HG03520 (cell line): ENCODE results near the gene RNU6-7.

Experiments used
- ATAC-seq: cut with Tn5 transposase; IDR thresholded peaks from one replicate; pipeline ENCODE4 v1.9.1; 2021; ENCODE audit warnings: mild to moderate bottlenecking, moderate library complexity; ENCODE audit not compliant: unreplicated experiment

RNU6-7 gene

DNA sequence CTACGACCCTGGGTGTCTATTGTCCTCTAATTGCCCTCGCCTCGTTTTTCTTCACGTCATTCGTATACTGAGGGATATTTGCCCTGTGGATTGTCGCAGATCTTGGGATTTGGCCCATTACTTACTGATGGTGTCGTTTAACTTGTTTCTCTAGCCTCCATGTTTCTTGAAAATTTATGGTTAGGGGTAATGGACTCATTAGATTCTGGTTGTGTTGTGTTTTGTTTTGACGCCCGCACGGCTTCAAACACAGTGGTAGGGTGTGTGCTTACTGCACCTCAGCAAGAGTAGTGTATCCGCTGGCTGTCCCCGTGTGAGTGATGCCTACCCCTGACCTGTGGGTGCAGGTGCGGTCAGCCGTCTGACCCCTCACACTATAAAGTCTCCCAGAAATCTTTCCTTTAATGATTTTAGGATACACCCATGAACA lies 2.1 kb downstream of the RNU6-7 start:
- ATAC-seq = no peak

DNA sequence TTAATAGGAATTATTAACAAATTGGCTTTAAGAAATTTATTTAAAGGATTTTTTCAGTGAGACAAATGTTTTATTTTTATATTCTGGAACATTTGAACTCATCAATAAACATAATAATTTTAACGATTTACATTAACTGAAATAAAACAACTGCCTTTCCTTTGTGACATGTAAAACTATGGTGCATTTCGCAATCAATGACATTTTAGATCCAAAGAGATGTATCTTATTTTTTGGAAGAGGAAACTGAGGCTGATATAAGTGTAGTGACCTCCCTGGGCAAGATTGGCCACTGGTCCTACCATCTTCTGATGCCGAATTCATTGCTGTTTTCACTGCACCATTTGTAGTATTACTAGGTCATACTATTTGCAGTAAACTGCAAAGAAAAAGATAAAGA lies 3.7 kb downstream of the RNU6-7 start:
- ATAC-seq = no peak

DNA sequence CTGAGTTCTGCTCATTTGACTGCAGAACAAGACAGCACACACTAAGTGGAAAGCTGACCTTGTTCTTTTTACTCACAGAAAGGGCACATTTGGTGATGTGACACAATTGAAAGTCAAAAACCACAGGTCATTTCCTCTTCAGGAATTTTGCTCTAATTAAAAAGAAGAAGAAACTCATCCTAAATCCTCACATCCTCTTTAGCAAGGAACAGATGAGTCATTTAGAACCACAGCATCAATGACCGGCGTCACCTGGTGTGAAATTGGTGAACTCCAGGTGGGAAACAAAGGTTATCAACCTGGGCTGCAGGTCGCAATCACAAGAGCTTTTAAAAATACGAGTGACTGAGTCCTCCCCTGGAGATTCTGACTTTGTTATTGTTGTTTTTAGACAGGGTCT lies 4.1 kb downstream of the RNU6-7 start:
- no peak for ATAC-seq

DNA sequence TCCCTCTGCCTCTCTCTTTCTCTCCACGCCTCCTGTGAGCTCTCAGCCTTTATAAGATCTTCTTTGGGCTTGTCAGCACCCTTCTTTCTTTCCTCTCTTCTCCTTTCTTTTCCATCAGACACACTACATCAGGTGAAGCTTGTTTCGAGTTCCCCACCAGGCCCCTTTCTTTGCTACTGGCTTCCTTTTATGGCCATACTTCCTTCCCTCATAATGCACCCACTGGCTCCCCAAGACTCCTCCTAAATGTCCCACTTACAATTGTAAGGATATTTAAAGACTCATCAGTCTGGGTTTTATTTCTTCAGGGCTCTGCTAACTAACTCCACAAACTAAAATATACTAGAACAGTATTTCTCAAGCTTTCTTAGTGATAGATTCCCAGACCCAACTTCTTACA lies 4.7 kb downstream of the RNU6-7 start:
- no peak for ATAC-seq

DNA sequence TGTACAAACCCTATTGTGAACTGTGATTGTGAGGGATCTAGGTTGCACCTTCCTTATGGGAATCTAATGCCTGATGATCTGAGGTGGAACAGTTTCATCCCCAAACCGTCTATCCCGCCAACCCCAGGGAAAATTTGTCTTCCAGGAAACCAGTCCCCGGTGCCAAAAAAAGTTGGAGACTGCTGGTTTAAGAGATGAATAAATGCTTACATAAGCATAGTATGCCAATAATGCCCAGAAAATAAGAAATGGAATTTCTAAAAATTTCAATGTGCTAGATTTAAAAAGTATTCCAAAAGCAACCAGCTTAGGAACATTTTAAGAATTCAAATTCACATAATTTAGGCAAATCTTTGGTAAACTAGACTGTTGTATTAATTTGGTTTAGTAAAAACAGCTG lies 6.6 kb downstream of the RNU6-7 start:
- no peak for ATAC-seq

DNA sequence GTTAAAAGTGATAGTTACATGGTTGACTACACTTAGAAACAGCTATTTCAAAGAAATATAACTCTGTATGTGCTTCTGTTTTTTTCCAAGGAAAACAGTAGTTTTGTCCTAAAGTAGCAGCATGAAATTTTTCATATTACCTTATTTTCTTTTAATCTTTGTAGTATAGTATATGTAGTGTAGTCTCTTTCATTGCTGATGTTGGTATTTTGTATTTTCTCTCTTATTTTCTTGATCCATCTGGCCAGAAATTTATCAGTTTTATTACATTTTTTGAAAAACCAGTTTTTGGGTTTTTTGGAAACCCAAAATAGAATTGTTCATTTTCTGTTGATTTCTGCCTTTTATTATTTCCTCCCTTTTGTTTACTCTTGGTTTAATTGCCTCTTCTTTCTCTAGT lies 7.6 kb downstream of the RNU6-7 start:
- ATAC-seq = no peak

DNA sequence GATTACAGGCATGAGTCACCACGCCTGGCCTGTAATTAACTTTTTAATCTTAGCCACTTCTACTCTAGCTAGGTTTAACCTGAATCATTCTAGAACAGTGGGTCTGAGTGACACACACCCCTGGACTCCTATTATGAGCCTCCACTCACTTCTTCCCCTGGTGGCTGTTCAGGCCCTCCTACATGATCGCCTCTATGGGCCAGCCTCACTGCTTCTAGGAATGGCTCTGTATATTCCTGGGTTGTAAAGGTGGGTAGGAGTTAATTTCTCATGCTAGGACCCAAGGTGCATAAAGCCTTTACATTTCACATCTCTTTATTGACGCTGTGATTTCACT lies 9.2 kb downstream of the RNU6-7 start:
- ATAC-seq = no peak

DNA sequence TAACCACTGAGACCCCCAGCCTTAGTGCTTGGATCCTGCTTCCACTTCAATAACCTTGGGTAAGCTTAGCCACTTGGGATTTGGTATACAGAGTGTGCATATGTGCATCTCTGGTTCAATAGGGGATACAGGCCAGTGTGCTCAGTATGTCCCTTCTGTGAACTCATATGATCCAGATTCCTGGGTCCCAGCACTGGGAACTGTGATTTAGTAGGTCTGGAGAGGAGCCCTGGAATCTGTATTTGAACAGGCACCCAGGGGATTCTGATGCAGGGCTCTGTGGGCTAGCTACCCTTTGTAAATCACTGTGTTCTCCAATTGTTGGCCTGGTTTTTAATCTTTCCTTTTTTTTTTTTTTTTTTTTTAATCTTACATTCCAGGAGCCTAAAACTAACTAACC lies 11.0 kb downstream of the RNU6-7 start:
- no peak for ATAC-seq

DNA sequence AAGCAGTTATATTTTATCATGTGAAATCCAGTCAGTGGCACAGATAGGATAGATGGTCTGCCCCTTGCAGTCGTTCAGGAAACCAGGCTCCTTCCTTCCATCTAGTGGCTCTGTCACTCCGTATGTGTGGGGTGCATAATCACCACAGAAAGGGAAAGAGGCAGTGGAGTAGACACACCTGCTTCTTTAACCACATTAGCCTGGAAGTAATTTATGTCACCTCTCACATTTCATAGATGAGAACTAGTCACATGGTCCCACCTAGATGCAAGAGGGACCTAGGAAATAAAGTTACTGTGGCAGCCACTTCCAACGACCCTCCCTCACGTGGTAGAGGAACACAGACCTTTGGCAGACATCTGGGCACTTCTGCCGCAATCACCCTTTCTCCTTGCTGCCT lies 15.5 kb downstream of the RNU6-7 start:
- no peak for ATAC-seq

DNA sequence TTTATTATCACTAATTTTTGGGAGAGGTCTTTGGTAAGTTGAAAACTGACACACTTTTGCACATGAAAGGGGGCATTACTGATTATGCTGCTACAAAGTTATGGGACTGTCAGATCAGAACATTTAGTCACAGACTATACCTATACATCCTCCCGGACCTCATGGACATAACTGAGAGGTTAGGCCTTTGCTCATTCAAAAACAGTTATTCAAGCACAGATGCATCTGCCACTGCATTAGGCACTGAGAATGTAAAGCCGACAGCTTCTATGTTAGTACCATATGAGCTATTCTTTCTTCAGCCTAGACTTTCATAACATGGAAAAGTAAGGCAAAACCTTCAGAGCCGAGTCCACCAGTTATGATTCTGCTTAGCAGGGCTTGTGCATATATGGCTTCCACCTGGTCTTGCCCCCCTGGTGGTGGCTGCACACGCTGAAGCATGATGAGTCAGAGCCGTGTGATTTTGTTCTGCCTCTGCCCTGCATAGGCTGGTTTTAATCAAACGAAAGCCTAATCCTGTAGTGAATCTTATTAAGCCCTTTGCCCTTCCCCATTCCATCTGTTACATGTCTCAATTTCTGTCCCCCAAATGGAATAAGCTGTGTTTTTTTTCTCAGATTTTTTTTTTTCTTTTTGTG lies 23.0 kb downstream of the RNU6-7 start:
- ATAC-seq = no peak

DNA sequence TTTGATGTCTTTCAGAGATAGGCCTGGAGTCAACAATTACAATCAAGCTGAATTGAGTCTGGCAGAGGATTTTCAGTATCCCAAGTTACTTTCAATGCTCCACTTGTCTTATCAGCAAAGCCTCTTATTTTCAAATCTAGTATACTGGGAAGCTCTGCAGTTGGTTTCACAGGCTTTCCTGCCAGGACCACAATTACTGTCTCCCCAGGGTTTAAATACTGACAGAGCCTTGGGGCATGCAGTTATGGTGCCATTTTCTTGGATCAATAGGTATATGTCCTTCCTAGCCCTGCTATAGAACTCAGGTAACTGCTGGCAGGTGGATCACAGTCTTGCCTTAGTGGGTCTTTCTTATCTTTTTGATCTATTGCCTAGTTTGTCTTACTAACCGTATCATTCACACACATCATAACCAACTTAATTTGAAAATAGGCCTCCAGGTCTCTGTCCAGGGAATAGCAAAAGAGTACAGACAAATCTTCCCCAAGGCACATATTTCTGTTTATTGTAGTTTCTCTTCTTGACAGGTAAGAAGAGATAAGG lies 23.6 kb downstream of the RNU6-7 start:
- no peak for ATAC-seq

DNA sequence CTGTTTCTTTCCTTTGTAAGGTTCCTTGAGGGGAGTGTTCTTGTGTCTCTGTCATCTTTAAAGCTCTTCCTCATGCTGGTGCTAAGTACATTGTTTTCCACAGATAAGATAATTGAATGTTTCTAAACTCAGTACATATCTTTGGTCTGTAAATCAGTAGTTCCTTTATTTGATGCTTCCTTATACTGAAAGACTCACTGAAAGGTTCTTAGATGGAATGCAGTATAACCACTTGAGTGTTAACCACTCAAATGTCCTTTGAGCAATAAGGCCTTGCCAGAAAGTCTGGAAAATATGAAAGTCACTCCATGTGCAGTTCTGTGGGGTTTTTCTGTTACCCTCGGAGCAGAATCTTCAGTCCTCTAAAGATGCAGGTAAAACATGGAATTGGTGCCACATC lies 24.2 kb downstream of the RNU6-7 start:
- no peak for ATAC-seq

DNA sequence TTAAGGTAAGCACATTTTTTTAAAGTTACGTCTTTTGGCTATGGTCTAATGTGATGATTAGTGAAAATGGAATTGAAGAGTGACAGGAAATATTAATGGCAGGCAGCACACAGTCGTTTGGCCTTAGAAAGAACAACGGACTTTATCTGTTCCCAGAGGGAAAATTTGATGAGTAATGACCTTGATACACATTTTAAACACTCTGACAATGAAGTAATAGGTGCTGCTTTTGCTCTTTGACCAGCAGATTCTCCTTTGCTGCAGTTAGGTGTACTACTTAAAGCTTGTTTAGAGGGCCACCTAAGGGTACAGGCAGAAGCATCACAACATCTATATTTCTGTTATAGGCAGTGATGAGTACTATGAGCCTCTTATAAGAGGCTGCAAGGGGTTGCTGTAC lies 28.3 kb downstream of the RNU6-7 start:
- no peak for ATAC-seq

DNA sequence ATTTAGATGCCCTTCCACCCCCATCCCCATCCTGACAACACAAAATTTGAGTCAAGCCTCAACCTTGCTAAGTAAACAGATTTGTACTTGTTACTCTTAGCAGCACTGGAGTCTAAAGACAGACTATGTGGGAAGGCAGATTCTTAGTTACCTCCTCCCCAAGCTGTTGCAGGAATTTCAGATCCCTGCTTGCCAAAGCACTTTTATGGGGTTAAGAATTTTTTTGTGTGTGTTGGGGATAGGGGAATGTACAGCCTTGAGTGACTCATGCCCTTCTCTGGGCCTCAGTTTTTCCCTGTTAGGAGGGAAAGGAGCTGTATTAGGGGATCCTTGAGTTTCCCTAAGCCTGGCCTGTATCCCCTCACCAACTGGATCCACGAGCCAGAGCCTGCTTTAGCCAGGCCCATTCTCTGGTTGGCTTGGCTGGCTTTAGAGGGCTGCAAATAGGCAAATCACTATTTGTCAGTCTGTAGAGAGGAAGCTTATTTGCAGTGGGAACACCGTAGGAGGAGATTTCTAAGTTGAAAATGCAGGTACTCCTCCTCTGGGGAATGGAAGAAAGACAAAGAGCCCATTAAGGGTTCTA lies 28.9 kb downstream of the RNU6-7 start:
- no peak for ATAC-seq

DNA sequence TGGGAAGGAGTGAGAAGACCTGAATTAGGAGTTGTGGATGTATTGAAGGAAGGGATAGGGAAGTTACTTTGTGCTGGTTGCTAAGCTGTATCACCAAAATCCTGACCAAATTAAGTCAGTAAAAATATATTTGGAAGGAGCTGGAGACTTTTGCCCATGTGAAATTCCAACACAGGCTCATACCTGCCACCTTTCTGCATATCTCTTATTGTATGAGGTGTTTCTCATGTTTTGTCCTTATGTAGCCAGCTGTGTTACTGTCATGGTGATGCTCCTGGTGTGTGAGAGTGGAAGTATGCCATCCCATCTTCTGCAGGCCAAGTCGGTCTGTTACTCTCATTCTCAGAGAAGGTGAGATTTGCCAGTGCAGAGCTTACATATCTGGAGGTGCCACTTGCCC lies 30.6 kb downstream of the RNU6-7 start:
- ATAC-seq = no peak

DNA sequence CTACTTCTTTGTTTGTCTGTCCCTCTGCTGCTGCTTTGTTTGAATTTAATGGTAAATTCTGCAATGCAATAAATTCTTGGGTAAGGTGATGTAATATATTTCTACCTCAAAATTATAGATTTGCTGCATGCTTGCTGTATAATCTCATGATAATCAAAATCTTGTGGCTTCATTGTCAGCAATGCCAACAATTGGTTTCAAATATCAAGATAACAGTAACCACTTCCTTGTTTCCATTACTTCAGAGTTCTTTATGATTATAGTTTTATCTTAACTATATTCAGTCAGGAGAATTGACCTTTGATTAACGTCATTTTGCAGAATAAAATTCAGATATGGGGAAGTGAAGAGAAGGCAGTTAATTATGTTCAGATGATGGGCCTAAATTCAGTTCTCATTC lies 31.4 kb downstream of the RNU6-7 start:
- ATAC-seq = no peak

DNA sequence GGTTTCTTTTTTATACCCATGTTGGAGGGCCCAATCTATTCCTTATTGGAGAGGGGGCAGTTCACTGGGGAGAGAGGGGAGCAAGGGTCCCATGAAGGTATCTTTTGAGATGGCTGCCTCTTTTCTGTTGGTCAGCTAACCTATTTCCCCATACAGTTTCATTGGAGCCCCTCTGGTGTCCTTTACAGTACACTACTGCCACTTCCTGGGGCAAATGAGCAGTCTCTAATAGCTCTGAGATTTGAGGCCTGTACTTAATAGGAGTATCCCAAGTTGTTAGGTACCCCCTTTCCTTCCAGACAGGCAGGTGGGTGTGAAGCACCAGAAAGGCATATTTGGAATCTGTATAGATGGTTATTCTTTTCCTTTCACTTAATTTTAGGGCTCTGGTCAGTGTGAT lies 42.6 kb downstream of the RNU6-7 start:
- ATAC-seq = no peak

DNA sequence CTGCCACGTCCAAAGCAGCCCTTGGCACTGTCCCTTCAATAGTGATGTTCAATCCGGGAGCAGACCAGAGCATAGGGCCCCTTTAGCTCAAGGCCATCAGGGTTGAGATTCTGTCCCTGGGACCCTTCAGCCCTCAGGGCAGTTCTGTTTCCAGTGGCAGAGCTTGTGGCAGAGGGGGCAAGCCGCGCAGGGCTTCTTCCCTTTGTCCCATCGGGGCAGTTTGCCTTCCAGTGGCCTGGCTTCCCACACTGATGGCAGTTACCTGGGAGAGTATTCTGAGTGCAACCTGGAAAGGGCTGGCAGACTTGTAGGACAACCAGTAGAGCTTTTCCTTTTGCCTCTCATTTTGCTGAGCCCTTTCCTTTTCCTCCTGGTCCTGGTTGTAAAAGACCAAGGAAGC lies 44.9 kb downstream of the RNU6-7 start:
- no peak for ATAC-seq

DNA sequence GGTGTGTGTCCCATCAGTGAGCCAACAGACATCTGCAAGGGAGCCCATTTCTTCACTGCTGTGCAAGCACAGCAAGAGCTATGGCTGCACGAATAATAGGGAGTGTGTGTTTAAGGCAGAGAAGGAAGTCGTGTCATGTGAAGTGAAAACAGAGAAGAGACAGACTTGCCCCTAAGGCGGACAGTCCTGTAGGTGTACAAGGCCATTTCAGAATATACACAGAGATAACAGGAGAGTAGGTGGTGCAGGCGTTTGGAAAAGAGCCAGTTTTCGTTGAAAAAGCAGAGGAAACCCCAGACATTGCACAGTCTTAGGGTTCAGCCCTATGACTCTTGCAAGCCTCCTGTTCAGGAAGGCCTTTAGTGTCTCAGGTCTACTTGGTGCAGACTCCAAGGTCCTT lies 47.5 kb downstream of the RNU6-7 start:
- no peak for ATAC-seq

DNA sequence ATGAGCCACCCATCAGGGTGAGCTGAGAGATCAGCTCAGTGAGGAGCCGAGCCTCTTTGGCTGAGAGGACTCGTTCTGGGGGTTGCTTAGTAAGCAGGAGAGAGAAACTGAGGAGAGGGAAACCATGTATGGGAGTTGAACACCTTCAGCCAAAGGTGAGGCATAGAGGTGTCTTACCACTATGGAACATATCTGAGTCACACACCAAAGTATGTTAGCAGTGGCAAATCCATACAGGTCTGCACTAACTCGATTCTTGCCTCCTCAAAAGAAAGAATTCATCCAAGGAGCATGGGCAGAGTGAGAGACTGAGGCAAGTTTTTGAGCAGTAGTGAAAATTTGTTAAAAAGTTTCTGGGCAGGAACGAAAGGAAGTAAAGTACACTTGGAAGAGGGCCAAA lies 47.9 kb downstream of the RNU6-7 start:
- ATAC-seq = no peak

DNA sequence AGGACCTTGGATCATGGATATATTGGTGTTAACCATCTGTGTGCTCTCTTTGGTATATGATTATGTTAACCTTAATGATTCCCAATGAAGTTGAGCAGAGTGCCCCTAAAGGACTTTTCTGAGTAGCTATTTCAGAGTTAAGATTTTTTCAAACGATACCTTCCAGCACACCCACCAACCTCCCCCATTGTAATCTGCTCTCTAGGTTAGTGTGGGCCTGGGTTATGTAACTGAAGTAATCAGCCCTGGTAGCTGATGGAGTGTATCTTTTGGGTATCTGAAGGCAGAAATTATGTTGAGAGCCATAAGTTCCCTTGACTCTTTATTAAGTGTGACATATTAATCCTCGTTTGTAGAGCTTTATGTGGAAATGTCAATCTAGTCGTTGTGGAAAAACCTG lies 48.8 kb downstream of the RNU6-7 start:
- no peak for ATAC-seq

DNA sequence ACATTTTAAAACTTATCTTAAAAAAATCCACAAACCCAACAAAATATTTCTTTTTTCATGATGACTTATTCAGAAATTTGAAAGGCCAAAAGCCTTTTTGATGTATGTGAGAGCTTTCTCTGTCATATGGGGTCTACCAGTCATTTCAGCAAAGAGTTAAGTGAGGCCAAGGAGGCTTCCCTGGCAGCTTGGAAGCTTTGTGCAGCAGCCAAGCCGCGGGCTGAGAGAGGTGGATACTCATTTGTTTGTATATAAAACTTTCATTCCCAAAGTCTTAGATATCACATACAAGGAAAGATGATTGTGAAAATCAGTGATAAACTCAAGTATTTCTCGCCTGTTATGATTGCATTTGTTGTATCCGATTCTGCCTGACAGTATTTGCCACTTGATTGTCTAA lies 49.7 kb downstream of the RNU6-7 start:
- ATAC-seq = no peak
